Fibroblast of skin of back (primary cell): ENCODE measurements around the gene CELF4.
"Not testable (repeated sequence)": the region's sequence is repeated elsewhere in the genome, so short reads cannot be mapped to it uniquely, and the experiment has no call there.

Experiments used
- DNase-seq: peaks from one replicate; pipeline ENCODE4 v3.0.0-alpha.2; 2013

Gene CELF4

GRCh38 chr18:37388413-37388812 lies 177.2 kb downstream of the CELF4 start:
- DNase-seq: no peak

DNA sequence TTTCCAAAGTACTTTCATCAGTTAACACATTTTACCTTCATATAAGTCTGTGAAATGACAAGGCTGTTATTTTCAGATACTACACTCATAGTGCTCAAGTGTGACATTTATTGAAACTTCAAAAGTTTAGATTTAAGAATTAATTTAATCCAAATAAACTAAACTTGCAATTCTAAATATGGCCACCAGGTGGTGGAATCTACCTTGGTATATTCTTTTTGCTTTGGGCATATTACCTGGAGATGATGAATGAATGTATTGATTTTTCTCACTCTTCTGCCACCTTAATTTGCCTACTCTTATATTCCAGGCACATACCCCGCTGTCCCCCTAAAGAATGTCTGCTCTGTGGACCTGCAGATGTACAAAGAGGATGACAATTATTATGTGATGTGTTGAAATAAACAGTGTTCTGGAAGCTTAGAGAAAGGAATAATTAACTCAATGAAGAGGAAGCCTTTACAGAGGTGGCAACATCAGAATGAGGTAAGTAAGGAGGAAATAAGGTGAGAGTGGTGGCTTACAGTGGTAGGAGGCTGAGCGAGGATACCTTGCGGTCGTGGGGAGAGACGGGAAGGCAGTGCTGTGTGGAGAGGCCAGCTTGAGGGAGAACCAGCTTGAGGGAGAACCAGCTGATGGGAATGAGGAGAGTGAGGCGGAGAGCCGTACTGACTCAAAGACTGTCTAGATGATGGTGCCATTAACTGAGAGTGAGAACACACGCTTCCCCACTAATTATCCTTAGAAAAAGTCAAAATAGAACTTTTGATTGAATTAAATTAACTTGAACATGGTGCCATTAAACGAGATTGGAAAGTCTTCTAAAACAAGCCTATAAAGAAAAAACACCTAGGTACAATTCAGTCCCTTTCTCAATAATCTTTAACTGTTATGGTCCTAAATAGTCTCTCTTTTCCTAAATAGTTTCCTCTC lies 179.5 kb downstream of the CELF4 start:
- peak; percentile 23 for DNase-seq

GRCh38 chr18:37383846-37384595 lies 181.6 kb downstream of the CELF4 start:
- no peak for DNase-seq

DNA sequence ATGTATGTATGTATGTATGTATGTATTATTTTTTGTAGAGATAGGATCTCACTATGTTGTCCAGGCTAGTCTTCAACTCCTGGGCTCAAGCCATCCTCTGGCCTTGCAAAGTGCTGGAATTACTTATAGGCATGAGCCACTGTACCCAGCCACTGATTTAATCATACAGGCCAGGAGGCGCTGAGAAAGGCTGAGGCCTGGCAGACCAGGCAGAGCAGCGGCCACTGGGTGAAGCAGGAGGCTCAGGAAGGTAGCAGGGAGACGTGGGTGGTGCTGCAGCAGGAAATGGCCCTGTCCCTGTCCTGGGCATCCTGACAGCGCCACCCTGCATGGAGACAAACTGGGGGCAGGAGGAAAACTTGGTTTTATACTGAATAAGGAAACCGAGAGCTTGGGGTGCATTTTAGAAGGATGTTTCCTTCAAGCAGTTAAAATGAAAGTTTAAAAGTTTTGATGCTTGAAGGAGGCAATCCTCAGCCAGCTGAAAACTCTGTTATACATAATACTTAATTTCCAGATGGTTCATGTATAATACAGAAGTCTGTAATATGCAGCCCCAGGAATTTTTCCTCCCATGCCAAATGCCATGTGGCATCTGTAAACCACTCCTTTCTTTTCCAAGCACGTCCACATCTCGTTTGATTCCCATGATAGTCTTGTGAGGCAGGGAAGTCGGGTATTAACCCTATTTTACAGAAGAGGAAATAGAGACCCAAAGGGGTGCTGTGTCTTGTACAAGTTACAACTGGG lies 182.4 kb downstream of the CELF4 start:
- no peak for DNase-seq

DNA sequence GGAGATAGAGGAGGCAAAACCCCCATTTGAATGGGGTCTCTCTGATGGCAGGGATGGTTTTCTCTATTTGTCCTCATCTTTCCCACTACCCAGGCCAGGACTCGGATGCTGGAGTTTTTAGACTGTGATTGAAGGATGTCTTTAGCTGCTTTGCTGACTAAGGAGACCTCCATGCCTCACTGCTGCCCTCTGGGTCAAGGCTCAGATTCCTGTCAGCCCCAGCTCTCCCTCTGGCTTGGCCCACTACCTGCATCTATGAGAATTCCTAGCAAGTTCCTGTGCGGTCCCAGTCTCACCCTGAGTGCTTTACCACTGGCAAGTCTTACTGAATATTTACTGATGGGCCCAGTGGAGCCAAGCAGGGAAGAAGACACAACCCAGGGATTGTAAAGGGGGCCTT lies 184.0 kb downstream of the CELF4 start:
- DNase-seq: no peak

DNA sequence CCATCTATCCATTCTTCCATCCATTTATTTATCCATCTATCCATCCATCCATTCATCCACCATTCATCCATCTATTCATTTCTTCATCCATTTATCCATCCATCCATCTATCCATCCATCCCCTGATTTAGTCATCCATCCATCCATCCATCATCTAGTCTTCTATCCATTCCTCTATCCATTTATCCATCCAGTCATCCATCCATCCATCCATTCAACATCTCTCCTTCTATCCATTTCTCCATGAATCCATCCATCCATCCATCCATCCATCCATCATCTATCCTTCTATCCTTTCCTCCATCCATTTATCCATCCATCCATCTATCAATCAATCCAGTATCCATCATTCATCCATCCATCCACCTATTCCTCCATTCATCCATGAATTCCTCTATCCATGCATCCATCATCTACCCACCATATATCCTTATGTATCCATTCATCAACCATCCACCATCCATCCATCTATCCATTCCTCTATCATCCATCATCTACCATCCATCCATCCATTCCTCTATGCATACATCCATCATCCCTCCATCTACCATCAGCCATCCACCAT lies 185.0 kb downstream of the CELF4 start:
- DNase-seq: no peak

DNA sequence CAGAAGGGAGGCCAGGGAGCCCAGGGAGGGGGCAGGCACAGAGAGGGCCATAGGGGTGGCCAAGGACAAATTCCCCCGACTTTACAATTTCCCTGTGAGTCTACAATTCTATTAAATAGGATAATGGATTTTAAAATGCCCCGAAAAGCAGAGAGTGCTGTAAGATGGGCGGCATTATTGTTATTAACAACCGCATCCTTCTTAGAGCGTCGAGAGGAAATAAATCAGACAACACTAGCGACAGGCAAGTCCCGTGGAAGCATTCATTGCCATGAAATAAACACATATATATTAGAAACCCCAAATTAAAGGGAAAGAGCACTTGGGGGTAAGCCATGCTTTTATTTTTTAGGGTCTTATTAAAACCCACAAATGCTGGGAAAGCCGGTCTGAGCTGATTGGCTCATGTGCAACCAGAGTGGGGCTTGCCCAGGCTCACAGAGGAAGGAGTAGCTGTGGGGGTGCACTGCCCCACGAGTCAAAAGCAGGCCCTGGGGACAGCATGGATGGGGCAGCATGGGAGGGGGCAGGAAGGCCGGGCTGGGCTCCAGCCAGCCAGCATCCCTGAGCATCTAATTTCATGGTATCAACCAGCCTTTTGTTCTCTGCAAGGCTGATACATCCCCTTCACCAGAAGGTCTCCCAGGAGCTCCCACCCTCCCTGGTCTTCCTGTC lies 187.1 kb downstream of the CELF4 start:
- DNase-seq: no peak

DNA sequence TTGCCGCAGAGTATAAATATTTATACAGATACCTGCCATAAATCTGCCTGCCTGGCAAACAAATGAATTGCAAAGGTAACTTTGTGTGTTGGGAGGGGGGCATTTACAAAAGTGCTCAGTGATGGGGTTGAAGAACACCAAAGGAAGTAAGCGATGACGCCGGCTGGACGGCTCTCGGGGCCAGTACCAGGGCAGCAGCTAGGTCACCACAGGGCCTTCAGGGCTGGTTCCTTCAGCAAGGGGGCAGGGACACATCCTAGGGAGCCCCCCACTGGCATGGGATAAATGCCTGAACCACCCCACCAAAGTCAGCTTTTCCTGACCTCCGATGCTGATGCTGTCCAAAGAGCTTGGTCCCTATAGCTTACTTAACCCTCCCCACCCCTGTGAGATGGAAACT lies 190.4 kb downstream of the CELF4 start:
- no peak for DNase-seq

DNA sequence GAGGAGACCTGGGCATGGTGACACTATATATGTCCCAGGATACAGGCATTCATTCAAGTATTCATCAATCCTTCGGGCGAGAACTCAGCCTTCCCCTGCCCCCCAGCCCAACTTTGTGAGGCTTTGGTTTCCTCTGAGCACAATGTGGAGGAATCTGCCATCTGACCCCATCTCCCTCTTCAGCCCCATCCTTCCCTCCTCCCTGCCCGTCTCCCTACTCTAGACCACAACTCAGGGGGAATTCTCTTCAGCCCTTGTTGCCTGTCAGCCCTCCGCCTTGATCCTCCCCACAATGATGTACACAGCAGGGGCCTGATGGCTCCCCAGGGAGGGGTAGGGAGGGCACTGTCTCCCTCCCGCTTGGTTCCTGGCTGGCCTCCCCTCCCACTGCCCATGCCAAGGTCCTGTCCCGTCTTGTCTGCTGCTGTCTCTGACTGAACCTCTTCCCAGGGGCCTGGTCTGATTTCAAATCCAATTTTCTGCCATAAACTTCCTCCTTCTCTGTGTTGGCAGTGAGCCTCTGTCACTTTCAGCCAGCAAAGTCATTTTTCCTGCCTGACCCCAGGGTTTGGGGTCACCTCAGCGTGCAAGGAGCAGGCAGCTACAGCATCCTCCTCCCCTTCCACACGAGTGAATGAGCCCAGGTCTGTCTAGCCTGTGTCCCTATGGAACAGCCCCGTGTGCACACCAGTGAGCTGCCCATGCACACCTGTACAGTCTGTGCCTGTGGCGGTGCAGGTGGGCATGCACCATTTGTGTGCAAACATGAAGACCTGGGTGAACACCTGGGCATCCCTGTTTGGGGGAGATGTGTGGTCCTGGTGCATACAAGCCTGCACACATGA lies 197.3 kb downstream of the CELF4 start:
- DNase-seq: no peak

DNA sequence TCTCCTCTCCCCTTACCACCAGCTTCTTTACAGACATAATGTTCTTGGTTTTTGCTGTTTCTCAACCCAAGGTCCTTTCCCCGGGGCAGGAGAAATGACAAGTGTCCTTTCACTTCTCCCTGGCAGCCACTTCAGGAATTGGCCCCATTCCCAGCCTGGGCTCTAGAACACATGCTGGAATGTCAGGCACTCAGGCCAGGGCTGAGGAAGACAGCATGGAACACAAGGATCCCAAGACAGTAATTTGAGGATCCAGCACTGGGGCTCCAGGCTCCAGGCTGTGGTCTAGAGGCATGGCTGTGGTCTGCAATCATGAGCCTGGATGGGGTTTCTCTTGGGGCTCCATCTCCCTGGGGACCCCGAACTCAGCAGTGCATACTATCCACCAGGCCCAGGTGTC lies 201.4 kb downstream of the CELF4 start:
- peak; percentile 13 for DNase-seq

DNA sequence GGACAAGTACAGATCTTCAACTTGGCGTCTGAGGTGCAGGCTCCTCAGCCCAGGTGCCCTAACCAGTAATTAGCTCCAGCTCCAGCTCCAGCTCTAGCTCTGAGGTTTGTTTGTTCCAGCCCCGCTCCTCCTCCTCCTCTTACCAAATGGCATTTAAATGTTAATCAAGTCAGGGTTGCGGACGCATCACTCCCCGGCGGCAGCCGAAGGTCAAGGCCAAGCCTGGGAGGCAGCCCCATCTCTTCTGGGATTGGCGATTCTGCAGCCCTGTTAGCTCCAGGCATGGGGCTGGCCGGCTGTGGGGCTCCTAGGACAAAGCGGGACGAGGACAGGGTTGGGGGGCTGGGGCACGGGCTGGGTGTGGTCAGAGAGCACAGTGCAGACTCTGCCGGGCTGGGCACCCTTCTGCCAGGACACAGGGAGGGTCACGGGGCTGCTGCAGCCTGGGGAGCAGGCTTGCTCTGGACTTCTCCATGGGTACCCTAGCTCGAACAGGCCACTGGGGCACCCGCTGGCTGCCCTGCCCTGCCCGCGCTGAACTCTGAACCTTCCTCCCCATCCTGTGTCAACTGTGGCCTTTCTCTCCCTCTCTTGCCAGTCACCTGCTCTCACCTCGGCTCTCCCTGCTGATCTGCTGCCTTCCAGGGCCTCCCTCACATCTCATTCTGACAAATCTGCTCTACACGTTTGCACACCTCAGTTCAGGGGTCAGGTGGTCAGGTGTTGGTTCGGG lies 203.3 kb downstream of the CELF4 start:
- no peak for DNase-seq

GRCh38 chr18:37361335-37362157 lies 204.1 kb downstream of the CELF4 start:
- DNase-seq: no peak

DNA sequence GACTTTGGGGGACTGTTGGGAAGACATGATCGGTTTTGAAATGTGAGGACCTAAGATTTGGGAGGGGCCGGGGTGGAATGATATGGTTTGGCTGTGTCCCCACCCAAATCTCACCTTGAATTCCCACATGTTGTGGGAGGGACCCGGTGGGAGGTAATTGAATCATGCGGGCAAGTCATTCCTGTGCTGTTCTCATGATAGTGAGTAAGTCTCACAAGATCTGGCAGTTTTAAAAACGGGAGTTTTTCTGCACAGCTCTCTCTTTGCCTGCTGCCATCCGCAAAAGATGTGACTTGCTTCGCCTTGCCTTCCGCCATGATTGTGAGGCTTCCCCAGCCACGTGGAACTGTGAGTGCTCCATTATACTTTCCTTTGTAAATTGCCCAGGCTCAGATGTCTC lies 207.5 kb downstream of the CELF4 start:
- DNase-seq: not testable (repeated sequence)

GRCh38 chr18:37355772-37356171 lies 209.8 kb downstream of the CELF4 start:
- no peak for DNase-seq

- no peak for DNase-seq
Observed at GRCh38 chr18:37351110-37351509, 214.5 kb downstream of the CELF4 start.

DNA sequence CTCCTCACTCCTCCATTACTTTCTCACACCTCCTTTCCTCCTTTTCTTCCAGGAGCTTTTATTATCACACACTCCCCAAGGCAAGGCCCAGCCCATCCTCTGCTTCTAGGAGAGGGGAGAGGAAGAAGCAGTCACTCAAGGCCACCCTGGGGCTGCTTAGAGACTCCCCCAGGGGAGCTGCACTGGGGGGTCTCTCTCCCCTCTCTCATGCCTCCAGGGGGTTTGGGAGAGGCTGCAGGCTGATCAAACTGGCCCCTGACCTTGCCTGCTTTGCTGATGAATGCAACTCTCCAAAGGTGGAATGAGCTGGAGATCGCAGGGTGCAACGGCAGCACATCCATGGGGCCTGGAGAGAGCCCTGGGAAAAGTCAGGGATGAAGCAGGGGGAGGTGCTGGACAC lies 216.9 kb downstream of the CELF4 start:
- DNase-seq: no peak

DNA sequence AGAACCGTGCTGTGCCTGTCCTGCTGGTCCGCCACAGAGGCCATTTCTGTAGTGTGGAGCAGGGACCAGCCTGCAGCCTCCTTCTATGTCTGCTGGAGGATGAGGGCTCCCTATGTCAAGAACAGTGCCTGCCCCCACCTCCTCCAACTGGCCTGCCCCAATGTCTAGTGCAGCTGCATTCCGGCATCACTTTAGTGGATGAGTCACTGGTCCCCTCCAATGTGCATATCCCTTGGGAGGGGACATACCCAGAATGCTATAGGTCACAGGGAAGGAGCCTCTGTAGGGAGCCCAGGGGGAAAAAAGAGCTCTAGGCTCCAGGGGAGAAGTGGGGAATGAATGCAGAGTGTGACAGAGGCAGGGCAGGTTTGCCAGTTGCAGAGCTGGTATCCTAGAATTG lies 219.6 kb downstream of the CELF4 start:
- peak; percentile 60 for DNase-seq

- no peak for DNase-seq
Observed at GRCh38 chr18:37343542-37343851, 222.1 kb downstream of the CELF4 start.

DNA sequence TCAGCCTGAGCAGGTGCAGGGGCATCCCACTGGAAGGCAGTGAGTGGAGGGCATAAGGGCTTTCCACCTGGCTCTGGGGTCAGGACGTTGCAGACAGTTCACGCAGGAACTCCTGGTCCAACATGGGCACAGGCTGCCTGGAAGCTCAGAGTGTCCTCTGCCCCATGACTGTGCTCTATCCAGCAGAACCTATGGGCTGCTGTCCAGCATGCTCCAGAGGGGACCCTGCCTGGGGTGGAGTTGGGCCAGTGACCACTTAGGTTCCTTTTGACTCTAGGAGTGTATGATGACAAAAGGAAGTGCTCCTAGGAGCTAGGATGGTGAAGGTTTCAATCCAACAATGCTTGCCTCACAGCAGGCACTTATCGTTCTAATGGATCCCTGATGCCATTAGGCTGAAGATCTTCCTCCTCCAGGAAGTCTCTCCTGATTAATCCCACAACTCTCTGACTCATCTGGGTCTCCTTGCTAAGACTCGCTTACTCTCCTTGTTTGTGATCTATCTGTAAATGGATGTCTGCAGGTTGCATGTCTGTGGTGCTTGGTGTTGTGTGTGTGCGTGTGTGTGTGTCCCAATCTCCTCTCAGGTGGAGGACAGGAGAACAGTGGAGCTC lies 224.0 kb downstream of the CELF4 start:
- DNase-seq: no peak
